Measurements from ENCODE around the gene TRIM40.
"Not testable (repeated sequence)": the region's sequence is repeated elsewhere in the genome, so short reads cannot be mapped to it uniquely, and the experiment has no call there.

Gene TRIM40

DNA sequence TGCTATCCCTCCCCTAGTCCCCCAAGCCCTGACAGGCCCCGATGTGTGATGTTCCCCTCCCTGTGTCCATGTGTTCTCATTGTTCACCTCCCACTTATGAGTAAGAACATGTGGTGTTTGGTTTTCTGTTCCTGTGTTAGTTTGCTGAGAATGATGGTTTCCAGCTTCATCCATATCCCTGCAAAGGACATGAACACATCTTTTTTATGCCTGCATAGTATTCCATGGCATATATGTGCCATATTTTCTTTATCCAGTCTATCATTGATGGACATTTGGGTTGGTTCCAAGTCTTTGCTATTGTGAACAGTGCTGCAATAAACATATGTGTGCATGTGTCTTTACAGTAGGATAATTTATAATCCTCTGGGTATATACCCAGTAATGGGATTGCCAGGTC lies 29.3 kb downstream of the TRIM40 start:
- DNase-seq = not testable (repeated sequence)

DNA sequence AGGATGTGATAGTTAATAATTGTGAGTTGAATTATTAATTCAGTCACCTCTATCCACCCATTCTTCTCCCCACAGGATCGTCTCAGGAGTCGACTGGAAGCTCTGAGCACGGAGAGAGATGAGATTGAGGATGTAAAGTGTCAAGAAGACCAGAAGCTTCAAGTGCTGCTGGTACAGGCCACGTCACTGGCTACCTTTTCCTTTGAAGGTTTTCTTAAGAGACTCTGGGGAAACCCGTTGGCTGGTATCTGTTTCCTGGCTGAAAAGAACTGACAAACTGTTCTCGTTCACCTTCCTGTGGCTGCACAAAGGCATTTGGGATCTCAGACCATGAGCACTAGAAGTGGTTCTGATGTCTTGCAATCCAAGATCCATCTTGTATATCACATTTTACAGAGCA lies 31.2 kb downstream of the TRIM40 start:
- peak in 1 of 2 donors; percentile 17 for DNase-seq

DNA sequence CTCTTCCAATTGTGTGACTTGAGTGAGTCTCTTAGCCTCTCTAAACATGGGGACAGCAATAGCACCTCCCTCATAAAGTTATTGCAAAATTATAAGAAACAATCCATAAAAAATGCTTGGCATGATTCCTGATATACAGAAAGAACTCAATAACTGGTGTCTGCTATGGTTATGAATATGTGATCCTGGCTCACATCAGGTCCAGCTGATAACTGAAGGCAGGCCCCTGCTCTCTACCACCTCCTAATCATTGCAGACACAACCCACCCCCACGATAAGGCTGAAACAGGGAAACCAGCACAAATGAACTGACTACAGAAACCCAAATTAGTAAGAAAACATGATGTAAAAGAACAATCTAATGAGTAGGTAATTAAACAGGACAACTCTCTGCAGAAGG lies 32.8 kb downstream of the TRIM40 start:
- no peak for DNase-seq

DNA sequence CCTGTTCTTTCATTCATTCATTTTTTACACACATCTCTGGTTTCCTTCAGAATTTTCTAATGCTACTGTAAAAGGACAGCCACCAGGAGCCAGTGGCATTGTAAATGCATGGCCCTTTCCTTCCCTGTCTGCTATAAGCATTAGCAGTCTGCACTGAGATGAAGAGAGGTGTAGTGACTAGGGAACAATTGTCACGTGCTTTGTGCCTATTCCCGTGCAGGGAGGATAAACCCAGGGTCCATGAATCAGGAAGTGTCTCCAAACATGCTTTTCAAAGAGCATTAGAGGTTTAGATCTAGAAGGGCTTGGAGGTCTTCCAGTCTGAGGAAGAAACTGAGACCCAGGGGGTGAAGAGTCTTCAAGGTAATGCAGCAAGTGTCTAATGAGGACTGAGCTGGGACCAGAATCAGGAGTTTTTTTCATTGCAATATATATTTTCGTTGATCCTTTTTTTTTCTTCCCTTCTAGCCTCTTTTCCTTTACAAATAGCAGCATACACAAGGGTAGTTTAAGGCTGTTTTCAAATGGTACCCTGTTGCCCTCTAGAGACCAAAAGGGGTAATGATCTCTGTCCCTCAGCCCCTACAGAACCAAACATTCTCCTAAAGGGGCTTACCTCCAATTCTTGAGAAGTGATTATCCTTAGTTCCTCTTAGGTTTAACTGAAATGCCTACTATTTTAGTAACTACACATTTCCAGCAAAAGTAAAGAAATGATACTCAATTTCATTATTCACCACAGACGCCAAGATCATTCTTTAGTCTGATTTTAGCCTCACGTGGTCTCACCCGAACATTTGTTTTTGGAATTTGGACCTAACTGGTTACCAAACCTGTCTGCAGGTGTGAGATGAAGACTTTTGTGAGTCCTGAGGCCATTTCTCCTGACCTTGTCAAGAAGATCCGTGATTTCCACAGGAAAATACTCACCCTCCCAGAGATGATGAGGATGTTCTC lies 34.0 kb downstream of the TRIM40 start:
- DNase-seq = no peak

DNA sequence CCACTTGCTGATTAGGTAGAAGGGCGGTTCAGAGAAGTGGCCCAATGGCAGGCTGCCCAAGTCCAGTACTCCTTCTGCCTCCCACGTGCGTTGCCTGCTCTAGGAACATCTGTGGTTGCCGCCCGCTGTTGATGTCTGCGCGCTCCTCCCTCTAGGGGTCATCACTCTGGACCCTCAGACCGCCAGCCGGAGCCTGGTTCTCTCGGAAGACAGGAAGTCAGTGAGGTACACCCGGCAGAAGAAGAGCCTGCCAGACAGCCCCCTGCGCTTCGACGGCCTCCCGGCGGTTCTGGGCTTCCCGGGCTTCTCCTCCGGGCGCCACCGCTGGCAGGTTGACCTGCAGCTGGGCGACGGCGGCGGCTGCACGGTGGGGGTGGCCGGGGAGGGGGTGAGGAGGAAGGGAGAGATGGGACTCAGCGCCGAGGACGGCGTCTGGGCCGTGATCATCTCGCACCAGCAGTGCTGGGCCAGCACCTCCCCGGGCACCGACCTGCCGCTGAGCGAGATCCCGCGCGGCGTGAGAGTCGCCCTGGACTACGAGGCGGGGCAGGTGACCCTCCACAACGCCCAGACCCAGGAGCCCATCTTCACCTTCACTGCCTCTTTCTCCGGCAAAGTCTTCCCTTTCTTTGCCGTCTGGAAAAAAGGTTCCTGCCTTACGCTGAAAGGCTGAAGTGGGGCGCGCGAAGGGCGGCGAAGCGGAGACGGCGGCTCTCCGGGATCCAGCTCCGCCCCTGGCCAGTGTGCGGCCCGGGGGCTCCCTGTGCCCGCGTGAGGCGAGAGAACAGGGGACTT lies 35.9 kb downstream of the TRIM40 start:
- DNase-seq = no peak

DNA sequence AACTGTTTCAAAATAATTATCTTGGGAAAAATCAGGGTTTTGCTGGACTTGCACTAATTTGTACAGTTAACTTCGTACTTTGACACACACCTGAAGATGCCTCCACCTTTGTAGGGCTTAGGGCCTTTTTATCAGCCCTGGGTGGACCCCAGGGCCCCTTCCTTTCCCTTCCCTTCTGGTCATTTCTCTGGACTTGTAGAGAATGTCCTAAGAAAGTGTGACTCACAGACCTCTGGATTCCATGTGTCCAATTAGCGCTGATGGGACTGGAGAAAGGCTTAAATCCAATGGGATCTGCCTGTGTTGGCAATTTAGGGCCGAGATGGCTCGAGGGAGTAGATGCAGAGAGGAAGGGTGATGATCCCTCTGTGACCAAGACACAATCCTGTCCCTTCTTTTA lies 36.7 kb downstream of the TRIM40 start:
- DNase-seq = no peak

DNA sequence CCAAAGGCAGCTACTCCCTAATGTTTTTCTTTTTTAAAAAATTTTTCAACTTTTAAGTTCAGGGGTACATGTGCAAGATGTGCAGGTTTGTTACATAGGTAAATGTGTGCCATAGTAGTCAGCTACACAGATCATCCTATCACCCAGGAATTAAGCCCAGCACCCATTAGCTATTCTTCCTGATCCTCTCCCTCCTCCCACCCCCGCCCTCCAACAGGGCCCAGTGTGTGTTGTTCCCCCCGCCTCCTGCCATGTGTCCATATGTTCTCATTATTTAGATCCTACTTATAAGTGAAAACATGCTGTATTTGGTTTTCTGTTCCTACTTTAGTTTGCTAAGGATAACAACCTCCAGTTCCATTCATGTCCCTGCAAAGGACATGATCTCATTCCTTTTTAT lies 39.8 kb downstream of the TRIM40 start:
- DNase-seq = no peak

DNA sequence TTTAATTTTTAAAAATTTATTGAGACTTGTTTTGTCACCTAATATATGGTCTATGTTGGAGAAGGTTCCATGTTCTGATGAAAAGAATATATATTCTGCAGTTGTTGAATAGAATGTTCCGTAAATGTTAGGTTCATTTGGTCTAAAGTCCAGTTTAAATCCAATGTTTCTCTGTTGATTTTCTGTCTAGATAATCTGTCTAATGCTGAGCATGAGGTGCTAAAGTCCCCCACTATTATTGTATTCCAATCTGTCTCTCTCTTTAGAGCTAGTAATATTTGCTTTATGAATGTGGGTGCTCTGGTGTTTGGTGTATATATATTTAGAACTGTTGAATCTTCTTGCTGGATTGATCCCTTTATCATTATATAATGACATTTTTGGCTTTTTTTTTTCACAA lies 42.9 kb downstream of the TRIM40 start:
- DNase-seq = no peak

DNA sequence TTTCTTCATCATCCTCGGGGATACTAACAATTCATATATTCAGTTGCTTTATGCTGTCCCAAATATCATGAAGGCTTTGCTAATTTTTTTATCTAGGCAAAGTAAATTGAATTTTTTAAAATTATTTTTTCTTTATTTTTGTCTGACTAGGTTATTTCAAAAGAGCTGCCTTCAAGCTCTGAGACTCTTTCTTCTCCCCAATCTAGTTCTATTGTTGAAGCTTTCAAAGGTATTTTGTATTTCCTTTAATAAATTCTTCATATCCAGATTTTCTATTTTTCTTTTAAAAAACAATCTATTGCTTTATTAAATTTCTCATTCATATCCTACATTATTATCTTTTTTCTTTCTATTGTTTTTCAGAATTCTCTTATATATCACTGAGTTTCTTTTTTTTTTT lies 44.2 kb downstream of the TRIM40 start:
- DNase-seq = no peak

DNA sequence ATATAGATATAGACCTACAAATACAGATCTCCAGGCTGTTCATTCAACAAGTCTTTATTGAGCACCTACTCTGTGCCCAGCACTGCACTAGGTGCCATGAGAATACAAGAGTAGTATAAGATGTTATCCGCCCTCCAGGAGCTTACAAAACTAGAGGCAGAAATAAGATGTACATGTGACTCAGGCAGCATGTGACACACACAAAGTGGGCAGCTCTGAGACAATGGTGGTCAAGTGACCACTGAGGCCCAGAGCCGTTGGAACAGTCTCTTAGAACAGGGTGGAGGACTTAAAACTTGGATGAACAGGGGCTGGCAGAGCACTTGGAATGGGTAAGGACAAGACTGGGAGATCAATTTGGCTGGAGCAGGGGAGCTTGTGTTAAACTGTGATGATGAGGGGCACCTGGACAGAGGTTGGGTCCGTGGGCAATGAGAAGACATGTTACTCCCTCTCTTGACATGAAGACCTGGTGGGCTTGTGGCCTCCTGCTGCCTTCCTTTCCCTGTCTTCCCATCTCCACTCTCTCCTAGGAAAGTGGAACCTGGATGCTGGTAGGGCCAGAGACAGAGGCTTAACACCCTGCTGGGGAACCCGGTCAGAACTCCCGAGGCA lies 48.6 kb downstream of the TRIM40 start:
- no peak for DNase-seq

DNA sequence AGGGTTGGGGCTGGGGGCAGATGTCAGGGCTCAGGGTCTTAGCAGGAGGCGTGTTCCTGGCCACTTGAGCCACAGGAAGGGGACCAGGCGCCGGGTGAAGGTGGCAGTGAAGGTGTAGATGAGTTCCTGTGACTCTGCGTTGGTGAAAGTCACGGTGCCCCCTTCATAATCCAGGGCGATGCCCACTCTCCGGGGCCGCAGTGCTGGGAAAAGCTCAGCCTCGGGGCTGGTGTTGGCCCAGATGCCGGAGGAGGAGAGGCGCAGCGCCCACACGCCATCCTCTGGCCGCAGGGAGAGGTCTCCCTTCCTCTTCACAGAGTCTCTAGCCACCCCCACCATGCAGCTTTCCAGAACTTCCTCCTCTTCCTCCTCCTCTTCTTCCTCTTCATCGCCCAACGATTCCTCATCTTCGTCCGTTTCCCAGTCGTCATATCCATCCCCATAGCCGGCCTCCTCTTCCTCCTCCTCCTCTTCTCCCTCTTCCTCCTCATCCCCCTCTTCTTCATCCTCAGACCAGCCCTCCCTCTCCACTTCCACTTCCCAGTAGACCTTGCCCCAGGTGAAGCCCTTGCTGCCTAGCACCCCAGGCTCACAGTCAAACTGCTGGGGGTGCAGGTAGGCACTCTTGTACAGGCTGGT lies 50.0 kb downstream of the TRIM40 start:
- DNase-seq = no peak

DNA sequence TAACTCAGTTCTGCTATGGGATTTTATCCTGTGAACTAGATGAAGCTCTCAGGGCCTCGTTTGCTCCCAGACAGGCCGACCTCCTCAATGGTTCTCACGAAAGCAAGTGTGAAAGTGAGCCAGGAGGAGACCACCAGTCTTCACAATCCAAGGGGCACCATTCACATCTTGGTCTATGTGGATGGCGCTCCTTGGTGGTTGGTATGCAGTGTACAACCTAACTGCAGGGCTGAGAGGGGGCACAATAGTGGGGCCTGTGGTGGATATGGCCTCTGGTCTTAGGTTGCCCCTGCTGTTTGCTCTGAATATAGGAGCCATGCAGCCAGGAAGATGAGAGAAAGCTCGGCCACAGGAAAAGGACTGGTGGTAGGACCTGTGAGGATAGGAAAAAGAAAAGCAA lies 52.6 kb downstream of the TRIM40 start:
- DNase-seq = no peak

DNA sequence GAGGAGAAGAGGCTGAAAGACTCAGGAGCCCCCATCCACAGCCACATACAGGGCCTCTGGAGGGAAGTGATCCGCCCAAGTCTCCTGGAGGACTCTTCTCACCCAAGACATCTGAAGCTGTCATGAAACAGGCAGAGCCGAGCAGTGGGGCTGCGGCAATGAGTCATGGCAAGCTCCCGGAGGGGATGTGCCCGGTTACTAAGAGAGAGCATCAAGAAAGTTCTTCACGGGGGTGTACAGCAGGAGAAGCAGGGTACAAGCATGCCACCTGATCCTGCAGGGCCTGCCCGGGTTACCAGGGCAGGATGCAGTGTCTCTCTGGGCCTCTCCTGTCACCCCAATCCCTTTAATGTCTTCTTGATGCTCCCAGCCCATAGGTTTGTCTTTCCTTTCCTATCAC lies 56.1 kb downstream of the TRIM40 start:
- no peak for DNase-seq

DNA sequence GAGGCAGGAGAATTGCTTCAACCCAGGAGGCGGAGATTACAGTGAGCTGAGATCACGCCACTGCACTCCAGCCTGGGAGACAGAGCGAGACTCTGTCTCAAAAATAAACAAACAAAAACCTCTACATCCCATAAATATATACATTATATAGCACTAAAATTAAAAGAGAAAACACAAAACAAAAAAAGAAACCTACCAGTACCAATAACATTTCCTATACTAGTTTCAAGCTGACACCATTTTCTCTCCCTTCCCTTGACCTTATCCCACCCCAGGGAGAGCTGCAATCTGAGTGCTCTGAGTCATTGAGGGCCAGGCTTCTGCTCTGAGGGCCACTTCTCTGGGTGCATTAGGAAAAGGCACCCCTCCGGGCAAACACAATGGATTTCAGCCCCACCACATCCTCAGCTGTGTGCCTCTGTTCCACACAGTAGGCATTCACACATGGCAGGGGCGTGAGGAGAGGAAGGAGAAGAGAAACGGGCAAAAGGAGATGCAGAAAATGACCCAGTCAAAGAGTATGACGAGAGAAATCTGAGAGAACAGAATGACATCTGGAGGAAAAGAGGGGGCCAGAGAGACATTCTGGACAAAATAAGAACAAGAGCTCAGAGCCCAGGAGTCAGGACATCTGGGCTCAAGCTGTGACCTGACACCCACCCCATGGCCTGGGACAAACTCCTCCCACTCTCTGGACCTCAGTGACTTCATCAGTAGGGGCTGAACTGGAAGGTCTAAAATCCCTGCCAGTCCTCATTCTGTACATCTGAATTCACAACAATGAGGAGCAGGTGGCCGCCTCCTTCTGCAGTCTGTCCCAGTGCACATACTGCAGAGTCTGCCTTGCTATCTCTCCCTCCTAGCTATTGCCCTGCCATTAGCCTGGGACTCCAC lies 59.1 kb downstream of the TRIM40 start:
- DNase-seq = no peak

DNA sequence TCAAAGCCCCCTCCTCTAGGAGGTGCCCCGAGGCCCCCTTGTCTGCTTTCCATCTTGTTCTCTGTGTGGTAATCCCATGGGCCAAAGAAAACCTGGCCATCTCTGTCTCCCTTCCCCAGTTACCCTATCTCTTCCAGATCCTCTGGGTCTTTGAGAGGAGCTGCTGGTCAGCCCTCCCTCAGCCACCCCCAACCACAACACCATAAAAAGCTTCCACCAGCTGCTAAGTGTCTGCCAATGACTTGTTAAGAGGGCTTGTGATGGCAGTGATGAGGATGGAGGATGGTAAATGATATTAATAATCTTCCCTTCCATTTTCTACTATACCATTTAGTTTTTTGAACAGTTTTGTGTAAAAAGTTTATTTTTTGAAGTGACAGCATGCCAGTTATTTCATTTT lies 60.0 kb downstream of the TRIM40 start:
- no peak for DNase-seq

DNA sequence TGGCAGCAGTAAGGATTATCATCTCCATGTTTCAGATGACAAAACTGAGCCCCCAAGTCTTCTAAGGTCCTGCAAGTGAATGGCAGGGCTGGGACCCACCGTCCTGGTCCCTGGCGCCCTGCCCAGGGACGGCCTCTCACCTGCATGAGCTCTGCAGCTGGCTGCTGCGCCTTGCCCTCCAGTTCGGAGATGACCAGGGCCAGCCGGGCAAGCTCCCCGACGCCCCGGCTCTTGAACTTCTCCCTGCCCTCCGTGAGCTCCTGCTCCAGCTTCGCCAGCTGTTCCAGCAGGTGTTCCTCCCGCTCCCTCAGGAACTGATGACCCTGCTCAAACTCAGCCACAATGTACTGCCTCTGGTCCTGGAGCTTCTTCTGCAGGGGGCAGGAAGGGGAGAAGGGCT lies 60.4 kb downstream of the TRIM40 start:
- no peak for DNase-seq

All from stimulated activated CD4-positive, alpha-beta T cell treated with anti-CD3 and anti-CD28 coated beads, Interleukin-2, amount 100 ng/mL, for 24 hours (primary cell).